ENCODE data around the gene SLC12A5. TPM values are rescaled to one million over a fixed set of nuclear protein-coding genes. Genes with fewer than 3 reads are reported as not detected.

Gene SLC12A5
- total RNA-seq, 4 donors from 2014 or later, result not detected

DNA sequence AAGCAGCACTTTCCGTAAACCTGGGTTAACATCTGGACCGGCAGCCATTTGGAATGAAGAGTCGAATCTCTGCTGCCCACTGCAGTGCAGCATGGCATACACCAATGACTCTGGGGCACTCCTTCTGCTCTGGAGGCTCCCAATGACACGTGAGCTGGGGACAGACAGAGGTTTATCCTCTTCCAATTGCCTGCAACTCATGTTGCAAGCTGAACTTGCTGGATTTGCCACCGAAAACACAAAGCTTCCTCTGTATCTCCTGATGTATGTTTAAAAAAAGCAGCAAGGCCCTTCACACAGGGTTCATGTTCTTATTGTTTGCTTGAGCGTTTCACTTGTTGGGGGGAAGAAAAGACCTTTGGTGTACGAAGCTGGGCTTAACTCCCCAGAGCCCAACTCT, 49.9 kb downstream of the SLC12A5 start:
- Histone ChIP-seq H3K4me3 (no peak overlapping the region), H3K9me3 (no peaks in the 10 kb centered on the region), H3K27me3 (no peaks in the 10 kb centered on the region), H3K36me3 (peaks cover 0 to 23% of the 10 kb centered on the region in 2 donors), H3K4me1 (peaks cover 71 to 74% of the 10 kb centered on the region in 2 donors), H3K27ac (no peak overlapping the region)
- DNase-seq (no peak), ATAC-seq (no peak)
- in situ Hi-C loops (cut with MboI; ENCODE audit: low sequenced_read_pairs in 4 of 4), result loop anchor here in 3 of 4 donors (25.0 kb wide), 1 partner anchor 267 kb away; the partner anchor contains the start of gene UBE2C (in 3 of the 3)
- intact Hi-C loops (cut with DNase I; ENCODE audit: low total_unique reads), result no loop called here
- TF ChIP-seq CTCF (IDR thresholded peaks at IDR 0.05 in 4 of 5, conservative IDR thresholded peaks at IDR 0.05 in 1 of 5) (no peak), POLR2A (IDR thresholded peaks at IDR 0.05) (no peak)

DNA sequence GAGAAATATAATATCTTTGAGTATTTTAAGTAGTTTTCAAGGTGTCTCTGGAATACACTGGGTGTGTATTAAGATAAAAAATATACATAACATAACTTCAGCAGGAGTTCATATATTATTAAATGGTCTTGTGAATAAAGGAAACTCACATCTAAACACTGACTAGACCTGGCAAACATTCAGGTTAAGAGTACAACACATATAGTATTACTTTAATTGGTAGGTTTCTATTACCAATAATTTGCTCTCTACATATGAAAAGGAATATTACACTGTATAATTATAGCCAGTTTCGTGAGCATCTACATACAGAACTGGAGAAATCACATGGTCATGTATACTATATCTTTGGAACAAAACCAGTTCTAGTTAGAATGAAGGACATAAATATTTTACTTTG, 52.1 kb downstream of the SLC12A5 start:
- Histone ChIP-seq H3K27ac (no peak overlapping the region), H3K36me3 (peaks cover 0 to 12% of the 10 kb centered on the region in 2 donors), H3K9me3 (no peaks in the 10 kb centered on the region), H3K4me3 (no peak overlapping the region), H3K4me1 (peaks cover 77 to 79% of the 10 kb centered on the region in 2 donors), H3K27me3 (no peaks in the 10 kb centered on the region)
- ATAC-seq (no peak), DNase-seq (no peak)
- in situ Hi-C loops (cut with MboI; ENCODE audit: low sequenced_read_pairs in 4 of 4), result loop anchor here in 3 of 4 donors (25.0 kb wide), 1 partner anchor 269 kb away; the partner anchor contains the start of gene UBE2C (in 3 of the 3)
- TF ChIP-seq CTCF (IDR thresholded peaks at IDR 0.05 in 4 of 5, conservative IDR thresholded peaks at IDR 0.05 in 1 of 5) (no peak), POLR2A (IDR thresholded peaks at IDR 0.05) (no peak)
- intact Hi-C loops (cut with DNase I; ENCODE audit: low total_unique reads), result no loop called here

DNA sequence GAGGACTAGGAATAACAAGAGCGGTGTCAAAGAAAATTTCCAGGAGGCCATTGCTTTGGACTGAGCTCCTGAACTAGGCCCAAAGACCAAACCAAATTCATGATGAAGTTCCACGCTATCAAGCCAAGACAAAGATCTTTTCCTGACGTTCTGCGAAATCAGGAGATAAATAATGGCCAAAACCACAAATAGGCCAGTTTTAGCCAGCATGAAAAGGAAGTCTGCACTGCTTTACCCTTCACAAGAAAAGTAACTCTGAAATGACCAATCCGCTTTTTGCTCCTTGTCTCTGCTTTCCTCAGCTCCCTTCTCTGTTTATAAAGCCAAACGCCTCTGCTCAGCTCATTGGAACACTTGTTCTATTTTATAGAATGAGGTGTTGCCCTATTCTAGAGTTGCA, 54.1 kb downstream of the SLC12A5 start:
- Histone ChIP-seq H3K36me3 (peaks cover 0 to 12% of the 10 kb centered on the region in 2 donors), H3K27me3 (no peaks in the 10 kb centered on the region), H3K4me1 (peaks cover 80 to 87% of the 10 kb centered on the region in 2 donors), H3K9me3 (no peaks in the 10 kb centered on the region), H3K27ac (no peak overlapping the region), H3K4me3 (no peak overlapping the region)
- intact Hi-C loops (cut with DNase I; ENCODE audit: low total_unique reads), result no loop called here
- DNase-seq (no peak), ATAC-seq (peak in 1 of 2 donors; percentile 12)
- TF ChIP-seq CTCF (IDR thresholded peaks at IDR 0.05 in 4 of 5, conservative IDR thresholded peaks at IDR 0.05 in 1 of 5) (no peak), POLR2A (IDR thresholded peaks at IDR 0.05) (no peak)
- in situ Hi-C loops (cut with MboI; ENCODE audit: low sequenced_read_pairs in 4 of 4), result loop anchor here in 3 of 4 donors (25.0 kb wide), 1 partner anchor 271 kb away; the partner anchor contains the start of gene UBE2C (in 3 of the 3)

- TF ChIP-seq CTCF (IDR thresholded peaks at IDR 0.05 in 4 of 5, conservative IDR thresholded peaks at IDR 0.05 in 1 of 5) (no peak), POLR2A (IDR thresholded peaks at IDR 0.05) (no peak)
- ATAC-seq (no peak), DNase-seq (no peak)
- Histone ChIP-seq H3K9me3 (no peaks in the 10 kb centered on the region), H3K36me3 (peaks cover 0 to 8% of the 10 kb centered on the region in 2 donors), H3K4me1 (peaks cover 85 to 92% of the 10 kb centered on the region in 2 donors), H3K4me3 (no peak overlapping the region), H3K27ac (no peak overlapping the region), H3K27me3 (no peaks in the 10 kb centered on the region)
- in situ Hi-C loops (cut with MboI; ENCODE audit: low sequenced_read_pairs in 4 of 4) (loop anchor here in 3 of 4 donors (25.0 kb wide), 1 partner anchor 271 kb away; the partner anchor contains the start of gene UBE2C (in 3 of the 3)), intact Hi-C loops (cut with DNase I; ENCODE audit: low total_unique reads) (no loop called here)
These were observed 54.6 kb downstream of the SLC12A5 start for GRCh38 chr20:46083531-46084061.

All from gastrocnemius medialis (tissue), 4 donors.